Transverse colon (tissue), 4 donors: ENCODE measurements around the gene NUP205. TPM values are rescaled to one million over a fixed set of nuclear protein-coding genes. Genes with fewer than 3 reads are reported as not detected.

Source experiments
- DNase-seq: peaks from one replicate; pipeline ENCODE4 v3.0.0-alpha.2; 2019
- H3K27ac ChIP-seq, 4 donors: fragments of 200-600 bp; sonication (generic); 2 replicates each; pipeline ENCODE4 v1.5.1; 2016 to 2018; ENCODE audit warnings: inconsistent platforms in 4 of 4
- H3K27me3 ChIP-seq: fragments of 200-600 bp; sonication (generic); 2 replicates; pipeline ENCODE4 v1.5.1; 2017; ENCODE audit warnings: inconsistent platforms
- H3K36me3 ChIP-seq, 4 donors: fragments of 200-600 bp; sonication (generic); 2 replicates each; pipeline ENCODE4 v1.5.1; 2017 to 2019; ENCODE audit warnings: inconsistent platforms in 4 of 4
- H3K4me1 ChIP-seq, 4 donors: fragments of 200-600 bp; sonication (generic); 2 replicates each; pipeline ENCODE4 v1.5.1; 2017 to 2020; ENCODE audit warnings: inconsistent platforms in 4 of 4
- H3K4me3 ChIP-seq, 4 donors: fragments of 200-600 bp; sonication (generic); 1 replicate in 1 of 4; 2 replicates in 3 of 4; pipeline versions ENCODE4 v1.5.1 to v1.6.1; 2017 to 2019; ENCODE audit warnings: inconsistent platforms in 4 of 4
- H3K9me3 ChIP-seq, 2 donors: fragments of 200-600 bp; sonication (generic); 2 replicates each; pipeline ENCODE4 v1.5.1; 2017 to 2019; ENCODE audit warnings: inconsistent platforms in 2 of 2
- CTCF ChIP-seq, 5 experiments: fragments of 200-600 bp in 3 of 5; fragments of 450-650 bp in 2 of 5; sonication (generic) in 3 of 5; IDR thresholded peaks; 1 replicate in 2 of 5; 2 replicates in 3 of 5; pipeline ENCODE4 v1.5.1; 2016 to 2017; ENCODE audit warnings: antibody characterized with exemption in 5 of 5, inconsistent platforms in 3 of 5, mild to moderate bottlenecking in 2 of 5, moderate library complexity in 1 of 5
- EP300 ChIP-seq: sonication (generic); formaldehyde crosslinking; IDR thresholded peaks from one replicate; pipeline ENCODE4 v1.6.1; 2017; ENCODE audit warnings: antibody characterized with exemption, low read depth
- POLR2A ChIP-seq: fragments of 450-650 bp; IDR thresholded peaks from one replicate; pipeline ENCODE4 v1.6.1; 2016; ENCODE audit warnings: antibody characterized with exemption, mild to moderate bottlenecking, moderate library complexity
- POLR2AphosphoS5 ChIP-seq, 3 donors: sonication (generic); formaldehyde crosslinking; IDR thresholded peaks; one replicate each; pipeline ENCODE4 v1.6.1; 2016; ENCODE audit warnings: antibody characterized with exemption in 3 of 3
- WGBS, 2 donors: methylation state at CpG; one replicate each; pipeline ENCODE4 v1.1.5; 2018; ENCODE audit warnings: low coverage in 1 of 2; 5-methylcytosine and 5-hydroxymethylcytosine counted together
- in situ Hi-C, 4 donors: fragments of 200-750 bp; cut with MboI; loops; one replicate each; pipeline versions ENCODE4 v1.15.0 to v1.15.1; 2017; ENCODE audit warnings: low sequenced_read_pairs in 3 of 4, low pct_ligation_motif_present in 1 of 4, low pct_unique_long_range_greater_than_20kb in 1 of 4
- intact Hi-C: fragments of 100-400 bp; cut with DNase I; formaldehyde crosslinking; loops from one replicate; pipeline ENCODE4 v1.15.1; 2023; ENCODE audit warnings: low total_unique reads
- total RNA-seq, 4 donors: library from RNA; depleted of rRNA; stranded (reverse); fragments of >200 nt; gene quantifications; one replicate each; pipeline ENCODE4 v1.1.0, GENCODE V29; 2016

Gene NUP205
- total RNA-seq, 4 donors from 2014 or later = 23.2 to 84.5 (median 25.2) TPM

GRCh38 chr7:135600226-135600625, 42.5 kb downstream of the NUP205 start:
- intact Hi-C loops = no loop called here
- no peak for TF ChIP-seq CTCF (IDR thresholded peaks at IDR 0.05)
- TF ChIP-seq POLR2A = no peak
- no peak for TF ChIP-seq EP300
- no peak for TF ChIP-seq POLR2AphosphoS5 (IDR thresholded peaks at IDR 0.05)
- peaks cover 0 to 3% of the 10 kb centered on the region in 2 donors for H3K9me3 ChIP-seq
- no peak overlapping the region for H3K27ac ChIP-seq
- H3K4me3 ChIP-seq = no peak overlapping the region
- H3K4me1 ChIP-seq = no peaks in the 10 kb centered on the region
- WGBS, 2 donors = 92% methylated on average over 2 of the region's 2 CpGs
- in situ Hi-C loops = no loop called here
- no peaks in the 10 kb centered on the region for H3K27me3 ChIP-seq
- DNase-seq = no peak
- peaks cover 0 to 35% (median 12%) of the 10 kb centered on the region in 4 donors for H3K36me3 ChIP-seq

- peaks cover 0 to 35% (median 15%) of the 10 kb centered on the region in 4 donors for H3K36me3 ChIP-seq
- H3K4me1 ChIP-seq = no peaks in the 10 kb centered on the region
- no peak overlapping the region for H3K4me3 ChIP-seq
- H3K27ac ChIP-seq = no peak overlapping the region
- peaks cover 0 to 3% of the 10 kb centered on the region in 2 donors for H3K9me3 ChIP-seq
- intact Hi-C loops = no loop called here
- in situ Hi-C loops = no loop called here
- DNase-seq = no peak
- no peaks in the 10 kb centered on the region for H3K27me3 ChIP-seq
- TF ChIP-seq EP300 (no peak), POLR2AphosphoS5 (IDR thresholded peaks at IDR 0.05) (no peak), CTCF (IDR thresholded peaks at IDR 0.05) (no peak), POLR2A (no peak)
Measured at GRCh38 chr7:135601182-135601581, 43.5 kb downstream of the NUP205 start.

GRCh38 chr7:135602304-135602703, 44.6 kb downstream of the NUP205 start:
- in situ Hi-C loops (no loop called here), intact Hi-C loops (loop anchor here (1.0 kb wide), 1 partner anchor 12 kb away; no protein-coding TSS in a partner anchor)
- TF ChIP-seq CTCF (IDR thresholded peaks at IDR 0.05) (no peak), EP300 (no peak), POLR2A (no peak), POLR2AphosphoS5 (IDR thresholded peaks at IDR 0.05) (no peak)

GRCh38 chr7:135616136-135616535, 58.4 kb downstream of the NUP205 start:
- Histone ChIP-seq H3K4me1 (no peaks in the 10 kb centered on the region), H3K4me3 (no peak overlapping the region), H3K27ac (no peak overlapping the region), H3K27me3 (no peaks in the 10 kb centered on the region), H3K9me3 (no peaks in the 10 kb centered on the region), H3K36me3 (peaks cover 0 to 43% (median 13%) of the 10 kb centered on the region in 4 donors)
- WGBS, 2 donors = 98 to 100% methylated on average over 1 of the region's 1 CpG
- no peak for DNase-seq
- intact Hi-C loops (no loop called here), in situ Hi-C loops (no loop called here)
- TF ChIP-seq CTCF (IDR thresholded peaks at IDR 0.05) (no peak), POLR2AphosphoS5 (IDR thresholded peaks at IDR 0.05) (no peak), EP300 (no peak), POLR2A (no peak)

More at GRCh38 chr7:135602304-135602703, 44.6 kb downstream of the NUP205 start:
- no peaks in the 10 kb centered on the region for H3K4me1 ChIP-seq
- WGBS, 2 donors = 78 to 85% methylated on average over 1 of the region's 1 CpG
- peaks cover 0 to 46% (median 20%) of the 10 kb centered on the region in 4 donors for H3K36me3 ChIP-seq
- no peak for DNase-seq
- H3K27me3 ChIP-seq = no peaks in the 10 kb centered on the region
- no peak overlapping the region for H3K27ac ChIP-seq
- H3K4me3 ChIP-seq = no peak overlapping the region
- peaks cover 0 to 3% of the 10 kb centered on the region in 2 donors for H3K9me3 ChIP-seq
